Femur (tissue), 1 donor: ENCODE measurements around the gene ALG12.
A peak's percentile ranks its signal among the peaks of the same experiment; 100 is the strongest.
"Not testable (repeated sequence)": the region's sequence is repeated elsewhere in the genome, so short reads cannot be mapped to it uniquely, and the experiment has no call there.

Experiments
- DNase-seq: peaks from one replicate; pipeline ENCODE4 v3.0.0-alpha.2; 2017

Gene ALG12

DNA sequence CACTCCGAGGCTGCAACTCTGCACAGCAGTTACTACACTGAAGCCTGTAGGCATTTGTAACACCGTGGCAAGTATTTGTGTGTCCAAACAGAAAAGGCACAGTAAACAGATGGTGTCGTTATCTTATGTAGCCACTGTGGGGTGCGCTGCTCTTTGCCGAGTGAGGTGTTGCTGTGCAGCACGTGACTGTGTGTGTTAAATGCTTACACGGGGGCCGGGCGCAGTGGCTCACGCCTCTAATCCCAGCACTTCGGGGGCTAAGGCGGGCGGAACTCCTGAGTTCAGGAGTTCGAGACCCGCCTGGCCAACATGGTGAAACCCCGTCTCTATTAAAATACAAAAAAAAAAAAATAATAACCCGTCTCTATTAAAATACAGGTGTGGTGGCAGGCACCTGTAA lies 53.1 kb downstream of the ALG12 start:
- no peak for DNase-seq

DNA sequence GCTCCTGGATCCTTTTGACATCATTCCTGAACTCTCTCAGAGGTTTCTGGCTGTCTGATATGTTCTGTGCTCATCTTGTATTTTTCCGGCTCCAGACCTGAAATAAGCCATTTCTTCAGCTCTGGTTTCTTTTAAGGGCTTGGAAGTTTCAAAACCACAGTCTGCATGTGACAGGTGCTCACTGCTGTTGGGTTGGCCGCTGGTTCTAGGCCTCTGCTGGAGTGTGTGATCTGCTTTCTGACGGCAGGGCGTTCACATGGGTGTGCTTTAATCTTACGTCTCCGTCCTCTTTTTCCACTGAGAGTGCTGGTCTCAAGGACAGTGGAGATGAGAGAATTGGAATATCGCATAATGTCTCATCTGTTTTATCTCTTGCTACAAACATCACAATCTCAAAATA lies 54.3 kb downstream of the ALG12 start:
- DNase-seq, result no peak

DNA sequence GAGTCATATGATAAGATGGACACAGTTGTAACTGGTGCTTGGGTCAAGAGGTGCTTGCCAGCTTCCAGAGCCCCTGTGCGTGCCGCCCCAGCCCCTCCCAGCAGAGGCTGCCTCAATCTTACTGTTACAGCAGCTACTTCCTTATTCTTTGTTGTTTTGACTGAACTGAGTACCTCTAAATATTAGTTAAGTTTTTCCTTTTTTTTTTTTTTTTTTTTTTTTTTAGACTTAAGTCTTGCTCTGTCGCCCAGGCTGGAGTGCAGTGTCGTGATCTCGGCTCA lies 55.8 kb downstream of the ALG12 start:
- DNase-seq, result no peak

DNA sequence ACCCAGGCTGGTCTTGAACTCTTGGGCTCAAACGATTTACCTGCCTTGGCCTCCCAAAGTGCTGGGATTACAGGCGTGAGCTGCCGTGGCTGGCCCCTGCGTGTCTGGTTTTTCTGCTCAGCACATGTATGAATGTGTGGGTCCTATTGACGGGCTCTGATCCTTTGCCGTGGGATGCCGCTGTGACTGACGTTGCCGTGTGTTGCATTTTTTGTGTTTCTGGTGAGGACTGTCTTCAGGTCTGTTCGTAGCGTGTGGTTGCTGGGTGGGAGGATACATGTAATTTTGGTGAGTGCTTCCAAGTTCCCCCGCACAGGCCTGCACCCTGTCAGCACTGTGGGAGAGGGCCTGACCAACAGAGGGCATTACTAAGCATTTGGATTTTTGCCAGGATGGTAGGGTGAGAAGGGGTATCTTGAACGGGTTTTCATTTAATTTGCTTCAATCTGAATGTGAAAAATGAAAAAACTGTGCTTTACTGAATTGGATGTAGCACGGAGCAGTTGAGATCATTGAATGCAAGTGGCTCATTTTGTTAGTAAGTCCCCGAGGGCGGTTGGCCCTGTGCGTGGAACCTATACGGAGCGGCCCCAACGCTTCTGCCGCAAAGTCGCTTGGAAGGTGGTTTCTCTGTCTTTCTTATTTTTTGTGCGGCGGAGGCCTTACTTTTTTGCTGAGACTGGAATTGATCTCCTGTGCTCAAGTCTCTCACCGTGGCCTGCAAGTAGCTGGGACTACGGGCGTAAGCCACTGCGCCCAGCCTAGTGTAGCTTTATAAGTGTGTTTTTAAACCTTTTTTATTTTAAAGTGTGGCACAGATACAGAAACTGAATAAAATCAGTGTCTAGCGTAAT lies 56.4 kb downstream of the ALG12 start:
- no peak for DNase-seq

DNA sequence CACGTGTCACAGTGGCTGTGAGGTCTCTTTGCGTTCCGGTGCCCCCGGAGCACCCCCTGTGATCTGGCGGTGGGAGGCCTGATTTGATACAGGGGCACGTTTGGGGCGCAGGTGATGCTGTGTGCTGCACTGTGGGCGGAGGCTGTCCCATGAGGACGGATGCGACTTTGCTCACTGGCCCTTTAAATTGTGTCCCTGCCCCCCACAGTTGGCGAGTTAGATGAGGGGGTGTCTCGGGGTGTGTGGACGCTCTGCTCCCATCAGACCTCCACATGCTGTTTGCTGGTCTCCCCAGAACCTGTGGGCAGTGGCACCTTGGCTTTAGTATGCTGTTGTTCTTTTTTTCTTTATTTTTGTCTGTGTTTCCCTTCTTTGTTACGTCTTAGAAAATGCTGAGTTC lies 59.4 kb downstream of the ALG12 start:
- DNase-seq, result no peak

DNA sequence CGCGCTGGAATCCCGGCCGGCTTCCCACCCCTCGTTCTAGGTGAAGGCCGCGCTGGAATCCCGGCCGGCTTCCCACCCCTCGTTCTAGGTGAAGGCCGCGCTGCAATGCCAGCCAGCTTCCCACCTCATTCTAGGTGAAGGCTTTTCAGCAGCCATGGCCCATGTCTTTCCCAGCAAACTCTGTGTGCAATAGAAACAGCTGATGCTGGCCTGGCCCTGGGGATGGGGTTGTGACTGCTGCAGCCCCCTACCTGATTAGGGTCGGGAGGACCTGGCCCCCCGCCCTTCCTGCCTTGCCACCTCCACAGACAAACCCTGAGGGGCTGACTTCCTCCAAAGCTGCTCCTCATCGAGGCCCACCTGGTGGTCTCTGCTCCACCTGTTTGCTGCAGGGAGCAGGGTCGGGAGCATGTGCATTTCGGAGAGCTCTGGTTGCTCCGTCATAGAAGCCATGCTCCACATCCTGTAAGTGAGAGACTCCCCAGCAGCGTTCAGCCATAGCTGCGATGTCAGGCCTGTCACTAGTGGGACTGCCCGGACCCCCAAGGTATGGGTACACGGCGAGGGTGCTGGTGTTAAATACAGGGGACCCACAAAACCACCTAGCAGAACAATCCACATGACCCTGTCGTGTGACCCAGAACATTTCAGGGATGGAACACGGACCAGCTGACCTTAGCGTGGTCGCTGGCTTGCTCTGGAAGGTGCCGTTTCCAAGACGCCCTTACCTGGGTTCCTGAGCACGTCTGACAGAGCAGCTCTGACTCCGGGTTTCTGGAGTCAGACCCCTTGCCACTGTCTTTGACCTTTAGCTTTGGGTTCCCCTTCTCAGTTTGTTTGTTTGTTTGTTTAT lies 61.2 kb downstream of the ALG12 start:
- DNase-seq, result no peak

DNA sequence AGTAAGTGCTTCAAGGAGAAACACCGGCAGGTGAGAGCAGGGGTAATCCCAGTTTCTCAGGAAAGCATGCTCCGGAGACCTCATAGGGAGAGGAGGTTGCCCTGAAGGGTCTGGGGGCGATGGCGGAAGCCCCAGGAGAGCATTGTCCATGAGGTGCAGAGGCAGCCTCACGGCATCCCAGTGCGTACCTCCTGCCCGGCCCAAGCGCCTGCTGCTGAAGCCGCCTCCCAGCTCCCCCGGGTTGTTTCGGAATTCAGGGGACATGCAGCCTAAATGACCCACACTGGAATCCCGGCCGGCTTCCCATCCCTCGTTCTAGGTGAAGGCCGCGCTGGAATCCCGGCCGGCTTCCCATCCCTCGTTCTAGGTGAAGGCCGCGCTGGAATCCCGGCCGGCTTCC lies 61.9 kb downstream of the ALG12 start:
- DNase-seq, result no peak

DNA sequence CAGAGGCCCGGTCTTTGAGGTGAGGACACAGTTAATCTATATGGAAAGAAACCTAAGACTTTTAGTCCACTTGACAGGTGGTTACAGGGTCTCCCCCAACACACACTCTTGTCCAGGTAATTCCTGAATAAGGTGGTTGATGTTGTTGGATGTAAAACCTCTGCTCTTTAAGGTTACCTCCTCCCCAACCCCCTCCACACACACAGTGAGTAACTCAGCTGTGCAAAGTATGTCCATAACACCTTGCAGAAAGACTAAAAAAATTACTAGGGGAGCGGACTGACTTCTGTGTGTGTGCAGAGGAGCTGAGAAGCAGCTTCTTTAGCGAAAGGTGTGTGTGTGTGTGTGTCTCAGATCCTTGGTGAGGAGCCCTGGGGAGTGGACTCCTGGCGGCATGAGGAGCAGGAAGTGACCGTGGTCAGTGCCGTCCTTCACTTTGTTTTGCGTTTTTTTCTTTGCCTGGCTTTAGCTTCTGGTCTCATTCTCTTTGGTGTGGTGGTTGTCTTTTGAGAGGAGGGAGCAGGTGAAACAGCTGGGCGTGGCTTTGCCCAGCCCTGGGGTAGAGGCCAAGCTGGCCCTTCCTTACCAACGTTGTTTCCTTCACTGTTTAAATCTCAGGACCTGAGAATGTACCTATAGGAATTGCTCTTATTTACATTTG lies 62.9 kb downstream of the ALG12 start:
- DNase-seq, result no peak

DNA sequence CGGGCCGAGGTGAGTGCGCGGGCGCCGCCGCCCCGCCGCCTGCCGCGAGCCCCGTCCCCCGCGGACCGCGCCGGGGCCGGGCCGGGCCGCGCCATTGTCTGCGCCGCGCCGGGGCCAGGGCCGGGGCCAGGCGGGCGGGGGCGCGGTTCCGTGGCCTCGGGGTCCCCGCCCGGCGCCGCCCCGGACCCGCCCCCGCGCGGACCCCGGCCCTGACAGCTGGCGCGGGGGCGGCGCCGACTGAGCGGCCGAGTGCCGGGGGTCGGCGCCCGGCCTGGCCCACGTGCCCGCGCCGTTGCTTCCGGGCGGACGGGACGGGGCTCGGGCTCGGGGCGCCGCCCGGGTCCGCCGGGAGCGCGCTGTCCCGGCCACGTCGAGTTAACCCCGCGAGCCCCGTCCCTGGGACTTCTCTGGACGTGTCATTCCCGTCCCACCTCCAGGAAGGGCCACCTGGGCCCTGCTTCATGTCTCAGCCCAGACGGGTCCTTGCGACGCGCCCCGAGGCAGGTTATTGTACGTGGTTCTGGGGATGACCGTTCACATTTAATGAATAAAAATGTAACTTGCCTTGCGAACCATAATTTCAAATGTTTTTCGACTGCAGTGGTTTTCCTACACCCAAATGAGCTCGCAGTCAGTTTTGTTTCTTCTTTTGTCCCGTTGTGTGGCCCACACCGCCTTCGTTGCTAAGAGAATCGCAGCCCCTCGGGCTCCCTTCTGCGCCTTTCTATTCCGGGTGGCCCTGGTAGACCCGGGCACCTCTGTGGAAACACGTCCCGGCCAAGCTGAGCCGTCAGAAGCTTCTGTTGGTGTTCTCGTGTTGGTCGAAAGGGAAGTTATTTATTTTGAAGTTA lies 64.0 kb downstream of the ALG12 start:
- DNase-seq, result peak; percentile 47

DNA sequence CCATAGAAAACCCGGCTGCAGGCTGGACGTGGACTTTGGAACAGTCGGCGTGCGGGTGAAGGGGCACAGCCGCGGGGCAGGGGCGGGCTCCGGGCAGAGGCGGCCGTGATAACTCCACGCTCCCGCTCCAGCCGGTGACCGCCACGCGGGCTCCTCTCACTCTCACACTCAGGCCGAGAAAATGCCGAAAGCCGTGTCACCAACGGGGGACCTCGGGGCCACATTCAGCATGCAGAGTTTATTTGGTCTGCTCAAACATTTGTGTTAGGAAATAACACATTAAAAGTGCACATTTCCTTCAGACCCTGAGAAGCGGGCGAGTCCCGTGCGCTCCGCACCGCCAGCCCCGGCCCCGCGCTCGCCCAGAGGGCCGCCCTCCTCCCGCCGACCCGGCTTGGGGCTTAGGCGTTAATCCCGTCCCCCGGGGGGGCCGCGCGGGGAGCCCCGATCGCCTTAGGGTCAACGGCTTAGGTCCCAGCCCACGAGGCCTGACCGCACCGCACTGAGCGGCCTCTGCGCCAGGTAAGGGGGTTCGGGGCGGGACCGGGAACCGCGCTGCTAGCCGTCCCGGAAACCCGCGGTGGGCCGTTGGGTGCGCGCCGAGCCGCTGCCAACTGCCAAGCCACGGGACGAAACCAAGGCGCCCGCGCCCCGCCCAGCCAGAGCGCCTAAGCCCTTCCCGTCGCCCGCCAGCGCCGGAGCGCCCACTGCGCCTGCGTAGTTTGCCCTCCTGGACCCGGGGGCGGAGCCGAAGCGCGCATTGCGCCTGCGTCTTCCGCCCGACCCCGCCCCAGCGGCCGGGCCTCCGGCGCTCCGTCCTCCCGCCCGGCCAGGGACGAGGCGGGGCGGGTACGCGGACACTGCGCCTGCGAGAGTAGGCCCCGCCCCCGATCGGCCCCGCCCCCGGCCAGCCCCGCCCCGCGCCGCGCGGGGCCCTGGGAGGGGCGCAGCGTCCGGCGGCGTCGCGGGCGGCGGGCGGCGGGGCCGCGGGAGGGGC lies 65.0 kb downstream of the ALG12 start, which contains the start of gene ZBED4:
Gene ZBED4, plus strand, starts transcription at position 947 of the 997 bp plus-strand sequence. CDS start 29,819 bp downstream, outside the sequence.
- DNase-seq, result peak; percentile 98

DNA sequence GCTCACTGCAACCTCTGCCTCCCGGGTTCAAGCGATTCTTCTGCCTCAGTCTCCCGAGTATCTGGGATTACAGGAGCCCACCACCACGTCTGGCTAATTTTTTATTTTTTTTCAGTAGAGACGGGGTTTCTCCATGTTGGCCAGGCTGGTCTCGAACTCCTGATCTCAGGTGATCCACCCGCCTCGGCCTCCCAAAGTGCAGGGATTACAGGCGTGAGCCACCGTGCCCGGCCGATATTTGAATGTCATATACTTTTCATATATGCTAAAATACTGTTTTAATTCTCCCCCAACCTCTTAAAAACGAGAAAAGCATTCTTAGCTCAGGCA lies 65.7 kb downstream of the ALG12 start:
- not testable (repeated sequence) for DNase-seq

DNA sequence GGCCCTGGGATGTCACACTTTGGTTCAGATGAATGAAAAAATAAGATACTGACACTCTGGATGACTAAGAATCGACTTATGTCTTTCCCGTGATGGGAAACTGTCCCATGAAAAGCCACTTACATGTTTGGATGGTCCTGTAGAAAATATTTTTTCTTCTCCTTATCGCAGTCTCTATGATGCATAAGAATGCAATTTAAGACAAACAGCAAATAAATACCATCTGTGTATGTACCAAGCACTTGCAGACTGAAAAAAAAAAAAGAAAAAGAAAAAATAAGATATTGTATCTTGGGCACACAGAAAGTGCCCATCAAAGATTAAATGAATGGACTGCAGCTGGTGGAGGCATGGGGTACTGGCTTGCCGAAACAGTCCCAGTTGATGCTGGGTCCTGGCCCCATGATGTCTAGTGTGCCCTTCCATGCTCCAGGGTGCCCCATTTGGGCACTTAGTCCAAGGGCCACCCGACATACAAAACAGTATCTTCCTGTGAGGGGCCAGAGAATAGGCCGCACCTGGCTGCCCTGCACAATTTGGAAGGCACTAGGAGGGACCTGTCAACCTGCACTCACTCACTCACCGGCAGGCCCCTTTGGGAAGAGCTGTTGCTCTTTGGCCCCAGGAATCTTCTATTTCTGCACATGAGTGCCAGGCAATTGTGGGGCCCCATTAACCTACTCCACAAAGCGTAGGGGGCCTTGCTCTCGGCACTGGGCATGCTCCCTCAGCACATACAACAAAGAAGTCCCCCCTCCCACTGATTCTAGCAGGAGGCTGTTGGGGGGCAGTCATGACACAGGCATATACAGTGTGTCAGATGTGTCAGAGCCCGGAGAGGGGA lies 67.1 kb downstream of the ALG12 start:
- DNase-seq, result no peak
